ENCODE results near the gene URB1.
"Not testable (repeated sequence)": the region's sequence is repeated elsewhere in the genome, so short reads cannot be mapped to it uniquely, and the experiment has no call there.

URB1 gene

GRCh38 chr21:32392299-32392879 is 423 bp downstream of the URB1 start:
- DNase-seq: peak; percentile 53 to 56

GRCh38 chr21:32391755-32392154 is 1.1 kb downstream of the URB1 start:
- no peak for TF ChIP-seq GATA1 (IDR thresholded peaks at IDR 0.05; ENCODE audit: low read depth, low read length)
- TF ChIP-seq POLR2A (IDR thresholded peaks at IDR 0.05; ENCODE audit: low read length): no peak
- DNase-seq: no peak

More at GRCh38 chr21:32392299-32392879, 423 bp downstream of the URB1 start:
- TF ChIP-seq POLR2A (IDR thresholded peaks at IDR 0.05; ENCODE audit: low read length) (no peak), GATA1 (IDR thresholded peaks at IDR 0.05; ENCODE audit: low read depth, low read length) (no peak)

- not testable (repeated sequence) for DNase-seq
These were observed 2.1 kb downstream of the URB1 start for GRCh38 chr21:32390537-32391224.

- TF ChIP-seq GATA1 (IDR thresholded peaks at IDR 0.05; ENCODE audit: low read depth, low read length) (no peak), POLR2A (IDR thresholded peaks at IDR 0.05; ENCODE audit: low read length) (no peak)
- DNase-seq: no peak
These were observed 3.3 kb downstream of the URB1 start for GRCh38 chr21:32389337-32390015.

- TF ChIP-seq GATA1 (IDR thresholded peaks at IDR 0.05; ENCODE audit: low read depth, low read length): no peak
- TF ChIP-seq POLR2A (IDR thresholded peaks at IDR 0.05; ENCODE audit: low read length): no peak
- no peak for DNase-seq
These were observed 4.5 kb downstream of the URB1 start for GRCh38 chr21:32388306-32388705.

- no peak for DNase-seq
- no peak for TF ChIP-seq GATA1 (IDR thresholded peaks at IDR 0.05; ENCODE audit: low read depth, low read length)
- no peak for TF ChIP-seq POLR2A (IDR thresholded peaks at IDR 0.05; ENCODE audit: low read length)
These were observed 5.7 kb downstream of the URB1 start for GRCh38 chr21:32387151-32387550.

GRCh38 chr21:32386195-32386870 is 6.5 kb downstream of the URB1 start:
- no peak for TF ChIP-seq GATA1 (IDR thresholded peaks at IDR 0.05; ENCODE audit: low read depth, low read length)
- TF ChIP-seq POLR2A (IDR thresholded peaks at IDR 0.05; ENCODE audit: low read length): no peak
- no peak for DNase-seq

GRCh38 chr21:32383812-32384211 is 9.0 kb downstream of the URB1 start:
- TF ChIP-seq POLR2A (IDR thresholded peaks at IDR 0.05; ENCODE audit: low read length): no peak
- TF ChIP-seq GATA1 (IDR thresholded peaks at IDR 0.05; ENCODE audit: low read depth, low read length): no peak

GRCh38 chr21:32382108-32382644 is 10.6 kb downstream of the URB1 start:
- TF ChIP-seq POLR2A (IDR thresholded peaks at IDR 0.05; ENCODE audit: low read length): no peak
- no peak for TF ChIP-seq GATA1 (IDR thresholded peaks at IDR 0.05; ENCODE audit: low read depth, low read length)
- no peak for DNase-seq

More at GRCh38 chr21:32383812-32384211, 9.0 kb downstream of the URB1 start:
- peak; percentile 8 to 13 for DNase-seq

- no peak for TF ChIP-seq POLR2A (IDR thresholded peaks at IDR 0.05; ENCODE audit: low read length)
- no peak for DNase-seq
These were observed 11.2 kb downstream of the URB1 start for GRCh38 chr21:32381571-32381970.

- TF ChIP-seq GATA1 (IDR thresholded peaks at IDR 0.05; ENCODE audit: low read depth, low read length): no peak
- TF ChIP-seq POLR2A (IDR thresholded peaks at IDR 0.05; ENCODE audit: low read length): no peak
- no peak for DNase-seq
These were observed 11.9 kb downstream of the URB1 start for GRCh38 chr21:32380940-32381339.

GRCh38 chr21:32378956-32379355 is 13.9 kb downstream of the URB1 start:
- no peak for DNase-seq
- TF ChIP-seq GATA1 (IDR thresholded peaks at IDR 0.05; ENCODE audit: low read depth, low read length): no peak
- no peak for TF ChIP-seq POLR2A (IDR thresholded peaks at IDR 0.05; ENCODE audit: low read length)

- DNase-seq: no peak
- TF ChIP-seq POLR2A (IDR thresholded peaks at IDR 0.05; ENCODE audit: low read length): no peak
- no peak for TF ChIP-seq GATA1 (IDR thresholded peaks at IDR 0.05; ENCODE audit: low read depth, low read length)
These were observed 14.8 kb downstream of the URB1 start for GRCh38 chr21:32377991-32378390.

GRCh38 chr21:32377506-32377905 is 15.3 kb downstream of the URB1 start:
- TF ChIP-seq POLR2A (IDR thresholded peaks at IDR 0.05; ENCODE audit: low read length) (no peak), GATA1 (IDR thresholded peaks at IDR 0.05; ENCODE audit: low read depth, low read length) (no peak)
- DNase-seq: no peak

Data from erythroblast (primary cell).